ENCODE results near the gene GNAT1. TPM values are rescaled to one million over a fixed set of nuclear protein-coding genes. Genes with fewer than 3 reads are reported as not detected.
A peak's percentile ranks its signal among the peaks of the same experiment; 100 is the strongest.

The GNAT1 gene
- polyA plus RNA-seq, 3 donors, result 0.03 TPM; not detected in 2

- no peak for DNase-seq
Measured at GRCh38 chr3:50177346-50177745, 14.1 kb upstream of the GNAT1 start.

GRCh38 chr3:50179710-50180109 lies 11.7 kb upstream of the GNAT1 start:
- no peak for DNase-seq

- DNase-seq, result no peak
Measured at GRCh38 chr3:50181985-50182384, 9.4 kb upstream of the GNAT1 start.

GRCh38 chr3:50182533-50183099 lies 8.8 kb upstream of the GNAT1 start:
- DNase-seq, result no peak

- DNase-seq, result no peak
Measured at GRCh38 chr3:50183755-50184154, 7.7 kb upstream of the GNAT1 start.

GRCh38 chr3:50184242-50184978 lies 7.0 kb upstream of the GNAT1 start:
- DNase-seq, result no peak

GRCh38 chr3:50185230-50185629 lies 6.2 kb upstream of the GNAT1 start:
- no peak for DNase-seq

- DNase-seq, result no peak
Measured at GRCh38 chr3:50186096-50186495, 5.3 kb upstream of the GNAT1 start.

- DNase-seq, result no peak
Measured at GRCh38 chr3:50187750-50188149, 3.7 kb upstream of the GNAT1 start.

GRCh38 chr3:50189274-50189673 lies 2.1 kb upstream of the GNAT1 start:
- DNase-seq, result peak; percentile 83

- no peak for DNase-seq
Measured at GRCh38 chr3:50189989-50190388, 1.4 kb upstream of the GNAT1 start.

GRCh38 chr3:50192124-50192523 lies 714 bp downstream of the GNAT1 start:
- no peak for DNase-seq

- peak; percentile 69 for DNase-seq
Measured at GRCh38 chr3:50192689-50193141, 1.3 kb downstream of the GNAT1 start.

- no peak for DNase-seq
Measured at GRCh38 chr3:50193286-50193685, 1.9 kb downstream of the GNAT1 start.

- no peak for DNase-seq
Measured at GRCh38 chr3:50193746-50194127, 2.3 kb downstream of the GNAT1 start.

GRCh38 chr3:50194128-50194902 lies 2.9 kb downstream of the GNAT1 start:
- peak; percentile 64 for DNase-seq

- no peak for DNase-seq
Measured at GRCh38 chr3:50194903-50195500, 3.6 kb downstream of the GNAT1 start.

GRCh38 chr3:50195501-50196252 lies 4.3 kb downstream of the GNAT1 start:
- no peak for DNase-seq

GRCh38 chr3:50196253-50196801 lies 4.9 kb downstream of the GNAT1 start:
- no peak for DNase-seq

- DNase-seq, result no peak
Measured at GRCh38 chr3:50201573-50202315, 10.3 kb downstream of the GNAT1 start.
